ENCODE measurements around the gene DPH5. TPM values are rescaled to one million over a fixed set of nuclear protein-coding genes. Genes with fewer than 3 reads are reported as not detected.

Gene DPH5
- total and polyA plus RNA-seq, 12 donors, result 26.3 to 44.3 (median 35.3) TPM

GRCh38 chr1:100995198-100995988 lies 30.2 kb downstream of the DPH5 start:
- no peaks in the 10 kb centered on the region for H3K9me3 ChIP-seq
- H3K27ac ChIP-seq, result peak overlapping the region; percentile 8 to 82 (median 46)
- DNase-seq (no peak), ATAC-seq (peak in 6 of 8 donors; percentile 44 to 79 (median 60))
- TF ChIP-seq, protein P1, sequence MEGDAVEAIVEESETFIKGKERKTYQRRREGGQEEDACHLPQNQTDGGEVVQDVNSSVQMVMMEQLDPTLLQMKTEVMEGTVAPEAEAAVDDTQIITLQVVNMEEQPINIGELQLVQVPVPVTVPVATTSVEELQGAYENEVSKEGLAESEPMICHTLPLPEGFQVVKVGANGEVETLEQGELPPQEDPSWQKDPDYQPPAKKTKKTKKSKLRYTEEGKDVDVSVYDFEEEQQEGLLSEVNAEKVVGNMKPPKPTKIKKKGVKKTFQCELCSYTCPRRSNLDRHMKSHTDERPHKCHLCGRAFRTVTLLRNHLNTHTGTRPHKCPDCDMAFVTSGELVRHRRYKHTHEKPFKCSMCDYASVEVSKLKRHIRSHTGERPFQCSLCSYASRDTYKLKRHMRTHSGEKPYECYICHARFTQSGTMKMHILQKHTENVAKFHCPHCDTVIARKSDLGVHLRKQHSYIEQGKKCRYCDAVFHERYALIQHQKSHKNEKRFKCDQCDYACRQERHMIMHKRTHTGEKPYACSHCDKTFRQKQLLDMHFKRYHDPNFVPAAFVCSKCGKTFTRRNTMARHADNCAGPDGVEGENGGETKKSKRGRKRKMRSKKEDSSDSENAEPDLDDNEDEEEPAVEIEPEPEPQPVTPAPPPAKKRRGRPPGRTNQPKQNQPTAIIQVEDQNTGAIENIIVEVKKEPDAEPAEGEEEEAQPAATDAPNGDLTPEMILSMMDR (IDR thresholded peaks at IDR 0.05), result no peak
- H3K36me3 ChIP-seq, result peaks cover 0 to 80% (median 2%) of the 10 kb centered on the region in 9 donors
- peaks cover 0 to 28% (median 9%) of the 10 kb centered on the region in 9 donors for H3K4me1 ChIP-seq
- peak overlapping the region in 1 of 10 donors; percentile 1 for H3K4me3 ChIP-seq
- intact Hi-C loops (cut with DNase I), result no loop called here
- no peaks in the 10 kb centered on the region for H3K27me3 ChIP-seq
- 40 to 56% methylated on average over 4 of the region's 4 CpGs for WGBS, 2 donors

- ATAC-seq, result peak in 1 of 8 donors; percentile 30
- intact Hi-C loops (cut with DNase I), result no loop called here
- TF ChIP-seq, protein P1 (IDR thresholded peaks at IDR 0.05), result no peak
These were observed 36.1 kb downstream of the DPH5 start for GRCh38 chr1:100989306-100990077.

GRCh38 chr1:100988121-100988520 lies 37.5 kb downstream of the DPH5 start:
- H3K36me3 ChIP-seq, result peaks cover 0 to 70% (median 0%) of the 10 kb centered on the region in 9 donors
- DNase-seq (no peak), ATAC-seq (no peak)
- TF ChIP-seq, protein P1 (IDR thresholded peaks at IDR 0.05), result no peak
- H3K9me3 ChIP-seq, result no peaks in the 10 kb centered on the region
- H3K27me3 ChIP-seq, result no peaks in the 10 kb centered on the region
- WGBS, 2 donors, result 83 to 86% methylated on average over 3 of the region's 3 CpGs
- H3K4me3 ChIP-seq, result no peak overlapping the region
- peaks cover 0 to 13% (median 6%) of the 10 kb centered on the region in 9 donors for H3K4me1 ChIP-seq
- intact Hi-C loops (cut with DNase I), result no loop called here
- no peak overlapping the region for H3K27ac ChIP-seq

More at GRCh38 chr1:100989306-100990077, 36.1 kb downstream of the DPH5 start:
- peak overlapping the region in 1 of 10 donors; percentile 2 for H3K27ac ChIP-seq
- WGBS, 2 donors, result 73 to 79% methylated on average over 2 of the region's 2 CpGs
- no peaks in the 10 kb centered on the region for H3K9me3 ChIP-seq
- H3K27me3 ChIP-seq, result no peaks in the 10 kb centered on the region
- no peak overlapping the region for H3K4me3 ChIP-seq
- no peak for DNase-seq
- H3K4me1 ChIP-seq, result peaks cover 0 to 13% (median 6%) of the 10 kb centered on the region in 9 donors
- H3K36me3 ChIP-seq, result peaks cover 0 to 71% (median 0%) of the 10 kb centered on the region in 9 donors

GRCh38 chr1:100982793-100983192 lies 42.8 kb downstream of the DPH5 start:
- no peak for DNase-seq
- H3K27me3 ChIP-seq, result no peaks in the 10 kb centered on the region
- peaks cover 0 to 3% (median 0%) of the 10 kb centered on the region in 9 donors for H3K4me1 ChIP-seq
- WGBS, 2 donors, result 48 to 66% methylated on average over 4 of the region's 4 CpGs
- peaks cover 0 to 66% (median 0%) of the 10 kb centered on the region in 9 donors for H3K36me3 ChIP-seq
- no peak overlapping the region for H3K27ac ChIP-seq
- no peak overlapping the region for H3K4me3 ChIP-seq
- TF ChIP-seq, protein P1 (IDR thresholded peaks at IDR 0.05), result no peak
- ATAC-seq, result peak in 5 of 8 donors; percentile 27 to 67 (median 57)
- H3K9me3 ChIP-seq, result no peaks in the 10 kb centered on the region
- intact Hi-C loops (cut with DNase I), result no loop called here

All from heart right ventricle (tissue), 16 donors.